Measurements from ENCODE around the gene TMEM134. TPM values are rescaled to one million over a fixed set of nuclear protein-coding genes. Genes with fewer than 3 reads are reported as not detected.
A peak's percentile ranks its signal among the peaks of the same experiment; 100 is the strongest.
"Not testable (repeated sequence)": the region's sequence is repeated elsewhere in the genome, so short reads cannot be mapped to it uniquely, and the experiment has no call there.

Gene TMEM134
- total RNA-seq, 2 donors from 2014 or later = 53.2 to 59.7 TPM

GRCh38 chr11:67486481-67487195, 17.6 kb upstream of the TMEM134 start:
- H3K9me3 Mint-ChIP-seq = peaks cover 1 to 2% of the 10 kb centered on the region in 2 donors
- H3K27ac Mint-ChIP-seq = peak overlapping the region; percentile 79
- ATAC-seq (replicated peaks in 1 of 2) = peak; percentile 7 to 9
- peak overlapping the region; percentile 87 to 96 for H3K4me3 Mint-ChIP-seq
- H3K4me1 Mint-ChIP-seq (ENCODE audit: low read depth) = peaks cover 74% of the 10 kb centered on the region
- peak; percentile 78 to 82 for DNase-seq
- H3K27me3 Mint-ChIP-seq (ENCODE audit: low read depth) = no peaks in the 10 kb centered on the region
- peaks cover 8 to 19% of the 10 kb centered on the region in 2 donors for H3K36me3 Mint-ChIP-seq (ENCODE audit: insufficient read depth in 2 of 2)

- H3K27me3 Mint-ChIP-seq (ENCODE audit: low read depth); H3K9me3 Mint-ChIP-seq: not testable (repeated sequence)
- Mint-ChIP-seq H3K27ac (peak overlapping the region; percentile 79), H3K36me3 (ENCODE audit: insufficient read depth in 2 of 2) (peaks cover 8 to 19% of the 10 kb centered on the region in 2 donors), H3K4me1 (ENCODE audit: low read depth) (peaks cover 74% of the 10 kb centered on the region), H3K4me3 (peak overlapping the region; percentile 87 to 96)
- ATAC-seq (replicated peaks in 1 of 2) = peak; percentile 3 to 17
- DNase-seq = peak; percentile 79 to 83
Observed at GRCh38 chr11:67485873-67486361, 16.9 kb upstream of the TMEM134 start.

- H3K27me3 Mint-ChIP-seq (ENCODE audit: low read depth) = no peaks in the 10 kb centered on the region
- peaks cover 1 to 2% of the 10 kb centered on the region in 2 donors for H3K9me3 Mint-ChIP-seq
- peak overlapping the region; percentile 98 for H3K27ac Mint-ChIP-seq
- H3K4me3 Mint-ChIP-seq = peak overlapping the region; percentile 87 to 96
- DNase-seq = peak; percentile 80 to 81
- peaks cover 73% of the 10 kb centered on the region for H3K4me1 Mint-ChIP-seq (ENCODE audit: low read depth)
- H3K36me3 Mint-ChIP-seq (ENCODE audit: insufficient read depth in 2 of 2) = peaks cover 8 to 18% of the 10 kb centered on the region in 2 donors
- ATAC-seq (replicated peaks in 1 of 2) = peak; percentile 5 to 12
Observed at GRCh38 chr11:67484847-67485311, 15.8 kb upstream of the TMEM134 start.

- Mint-ChIP-seq H3K27ac (peak overlapping the region; percentile 98), H3K9me3 (peaks cover 1 to 2% of the 10 kb centered on the region in 2 donors), H3K36me3 (ENCODE audit: insufficient read depth in 2 of 2) (peaks cover 5 to 13% of the 10 kb centered on the region in 2 donors), H3K4me1 (ENCODE audit: low read depth) (peaks cover 68% of the 10 kb centered on the region), H3K4me3 (peak overlapping the region; percentile 87 to 96), H3K27me3 (ENCODE audit: low read depth) (no peaks in the 10 kb centered on the region)
- peak; percentile 18 to 33 for ATAC-seq (replicated peaks in 1 of 2)
- DNase-seq = peak; percentile 61 to 65
Observed at GRCh38 chr11:67483831-67484665, 15.0 kb upstream of the TMEM134 start.

- peak; percentile 62 to 64 for ATAC-seq (replicated peaks in 1 of 2)
- Mint-ChIP-seq H3K36me3 (ENCODE audit: insufficient read depth in 2 of 2) (peaks cover 5 to 13% of the 10 kb centered on the region in 2 donors), H3K9me3 (peaks cover 1 to 2% of the 10 kb centered on the region in 2 donors), H3K4me1 (ENCODE audit: low read depth) (peaks cover 59% of the 10 kb centered on the region), H3K27ac (peak within 1 kb of the TSS; percentile 98), H3K4me3 (peak within 1 kb of the TSS; percentile 87 to 96), H3K27me3 (ENCODE audit: low read depth) (no peaks in the 10 kb centered on the region)
- DNase-seq = peak; percentile 97 to 99
Observed at GRCh38 chr11:67482827-67483798, 14.1 kb upstream of the TMEM134 start, which contains the start of gene AIP. TSS of gene AIP (plus strand) at chr11:67483026. CDS start at chr11:67483159, 133 bp downstream.

GRCh38 chr11:67482275-67482826, 13.3 kb upstream of the TMEM134 start:
- Mint-ChIP-seq H3K27ac (peak overlapping the region; percentile 98), H3K4me3 (peak overlapping the region; percentile 87 to 96), H3K9me3 (no peaks in the 10 kb centered on the region), H3K4me1 (ENCODE audit: low read depth) (peaks cover 51% of the 10 kb centered on the region), H3K36me3 (ENCODE audit: insufficient read depth in 2 of 2) (peaks cover 2 to 7% of the 10 kb centered on the region in 2 donors), H3K27me3 (ENCODE audit: low read depth) (no peaks in the 10 kb centered on the region)
- DNase-seq (no peak), ATAC-seq (replicated peaks in 1 of 2) (no peak)

GRCh38 chr11:67477344-67478050, 8.4 kb upstream of the TMEM134 start:
- not testable (repeated sequence) for H3K9me3 Mint-ChIP-seq; H3K27me3 Mint-ChIP-seq (ENCODE audit: low read depth); H3K36me3 Mint-ChIP-seq (ENCODE audit: insufficient read depth in 2 of 2); H3K4me3 Mint-ChIP-seq; H3K27ac Mint-ChIP-seq; DNase-seq; H3K4me1 Mint-ChIP-seq (ENCODE audit: low read depth); ATAC-seq (replicated peaks in 1 of 2)

- H3K9me3 Mint-ChIP-seq; H3K4me3 Mint-ChIP-seq; ATAC-seq (replicated peaks in 1 of 2); H3K4me1 Mint-ChIP-seq (ENCODE audit: low read depth); DNase-seq; H3K36me3 Mint-ChIP-seq (ENCODE audit: insufficient read depth in 2 of 2); H3K27ac Mint-ChIP-seq; H3K27me3 Mint-ChIP-seq (ENCODE audit: low read depth): not testable (repeated sequence)
Observed at GRCh38 chr11:67476692-67477091, 7.6 kb upstream of the TMEM134 start.

GRCh38 chr11:67472882-67473281, 3.8 kb upstream of the TMEM134 start:
- H3K27me3 Mint-ChIP-seq (ENCODE audit: low read depth) = no peaks in the 10 kb centered on the region
- H3K9me3 Mint-ChIP-seq = no peaks in the 10 kb centered on the region
- no peak overlapping the region for H3K4me3 Mint-ChIP-seq
- DNase-seq = no peak
- ATAC-seq (replicated peaks in 1 of 2) = no peak
- H3K27ac Mint-ChIP-seq = no peak overlapping the region
- H3K36me3 Mint-ChIP-seq (ENCODE audit: insufficient read depth in 2 of 2) = no peaks in the 10 kb centered on the region
- H3K4me1 Mint-ChIP-seq (ENCODE audit: low read depth) = peaks cover 20% of the 10 kb centered on the region

- no peaks in the 10 kb centered on the region for H3K36me3 Mint-ChIP-seq (ENCODE audit: insufficient read depth in 2 of 2)
- peaks cover 36% of the 10 kb centered on the region for H3K4me1 Mint-ChIP-seq (ENCODE audit: low read depth)
- no peak overlapping the region for H3K27ac Mint-ChIP-seq
- ATAC-seq (replicated peaks in 1 of 2) (no peak), DNase-seq (no peak)
- peak overlapping the region in 1 of 2 donors; percentile 84 for H3K4me3 Mint-ChIP-seq
- H3K9me3 Mint-ChIP-seq = no peaks in the 10 kb centered on the region
- no peaks in the 10 kb centered on the region for H3K27me3 Mint-ChIP-seq (ENCODE audit: low read depth)
Observed at GRCh38 chr11:67470337-67471002, 1.4 kb upstream of the TMEM134 start.

GRCh38 chr11:67469508-67469811, 409 bp upstream of the TMEM134 start:
- no peaks in the 10 kb centered on the region for H3K27me3 Mint-ChIP-seq (ENCODE audit: low read depth)
- H3K9me3 Mint-ChIP-seq = no peaks in the 10 kb centered on the region
- DNase-seq = no peak

More at GRCh38 chr11:67469508-67469811, 409 bp upstream of the TMEM134 start:
- ATAC-seq (replicated peaks in 1 of 2) = no peak
- Mint-ChIP-seq H3K27ac (peak overlapping the region; percentile 22), H3K4me1 (ENCODE audit: low read depth) (peaks cover 41% of the 10 kb centered on the region), H3K4me3 (peak overlapping the region; percentile 84 to 94), H3K36me3 (ENCODE audit: insufficient read depth in 2 of 2) (no peaks in the 10 kb centered on the region)
